ENCODE results near the gene TES. TPM values are rescaled to one million over a fixed set of nuclear protein-coding genes. Genes with fewer than 3 reads are reported as not detected.

The TES gene
- total RNA-seq, 1 donor from 2014 or later: 15.9 TPM

GRCh38 chr7:116219288-116219687 is 8.9 kb downstream of the TES start:
- no peak for DNase-seq (ENCODE audit: low spot score in 2 of 2)
- no peak for FAIRE-seq

- FAIRE-seq (no peak), DNase-seq (ENCODE audit: low spot score in 2 of 2) (no peak)
Measured at GRCh38 chr7:116219834-116220233, 9.5 kb downstream of the TES start.

- FAIRE-seq (no peak), DNase-seq (ENCODE audit: low spot score in 2 of 2) (no peak)
Measured at GRCh38 chr7:116222501-116222900, 12.2 kb downstream of the TES start.

GRCh38 chr7:116223588-116223987 is 13.2 kb downstream of the TES start:
- no peak for FAIRE-seq

GRCh38 chr7:116224492-116225098 is 14.3 kb downstream of the TES start:
- no peak for DNase-seq (ENCODE audit: low spot score in 2 of 2)
- no peak for FAIRE-seq

More at GRCh38 chr7:116223588-116223987, 13.2 kb downstream of the TES start:
- DNase-seq (ENCODE audit: low spot score in 2 of 2): no peak

- DNase-seq (ENCODE audit: low spot score in 2 of 2): no peak
- FAIRE-seq: no peak
Measured at GRCh38 chr7:116225860-116226259, 15.5 kb downstream of the TES start.

GRCh38 chr7:116226664-116227063 is 16.3 kb downstream of the TES start:
- no peak for DNase-seq (ENCODE audit: low spot score in 2 of 2)
- FAIRE-seq: no peak

GRCh38 chr7:116227678-116228239 is 17.4 kb downstream of the TES start:
- DNase-seq (ENCODE audit: low spot score in 2 of 2): no peak
- FAIRE-seq: no peak

- no peak for FAIRE-seq
- DNase-seq (ENCODE audit: low spot score in 2 of 2): no peak
Measured at GRCh38 chr7:116228241-116228640, 17.9 kb downstream of the TES start.

- DNase-seq (ENCODE audit: low spot score in 2 of 2) (no peak), FAIRE-seq (no peak)
Measured at GRCh38 chr7:116229366-116229765, 19.0 kb downstream of the TES start.

- FAIRE-seq: no peak
- DNase-seq (ENCODE audit: low spot score in 2 of 2): no peak
Measured at GRCh38 chr7:116230191-116231005, 20.1 kb downstream of the TES start.

- FAIRE-seq: no peak
- no peak for DNase-seq (ENCODE audit: low spot score in 2 of 2)
Measured at GRCh38 chr7:116231543-116231942, 21.2 kb downstream of the TES start.

- DNase-seq (ENCODE audit: low spot score in 2 of 2) (no peak), FAIRE-seq (no peak)
Measured at GRCh38 chr7:116231949-116232348, 21.6 kb downstream of the TES start.

GRCh38 chr7:116232350-116232749 is 22.0 kb downstream of the TES start:
- DNase-seq (ENCODE audit: low spot score in 2 of 2) (no peak), FAIRE-seq (no peak)

GRCh38 chr7:116232920-116233319 is 22.6 kb downstream of the TES start:
- no peak for DNase-seq (ENCODE audit: low spot score in 2 of 2)
- no peak for FAIRE-seq

GRCh38 chr7:116234517-116235200 is 24.3 kb downstream of the TES start:
- DNase-seq (ENCODE audit: low spot score in 2 of 2) (no peak), FAIRE-seq (no peak)

GRCh38 chr7:116235380-116235779 is 25.0 kb downstream of the TES start:
- FAIRE-seq: no peak
- DNase-seq (ENCODE audit: low spot score in 2 of 2): no peak

- peak in 1 of 2 donors; percentile 25 for DNase-seq (ENCODE audit: low spot score in 2 of 2)
- FAIRE-seq: peak; percentile 60
Measured at GRCh38 chr7:116236020-116236630, 25.8 kb downstream of the TES start.

GRCh38 chr7:116239020-116239419 is 28.7 kb downstream of the TES start:
- FAIRE-seq: no peak

GRCh38 chr7:116239434-116239833 is 29.1 kb downstream of the TES start:
- no peak for FAIRE-seq
- DNase-seq (ENCODE audit: low spot score in 2 of 2): no peak

More at GRCh38 chr7:116239020-116239419, 28.7 kb downstream of the TES start:
- DNase-seq (ENCODE audit: low spot score in 2 of 2): no peak

All from frontal cortex (tissue), 4 donors.